Stomach smooth muscle (tissue), 2 donors: ENCODE data around the gene ARIH1.
"Not testable (repeated sequence)": the region's sequence is repeated elsewhere in the genome, so short reads cannot be mapped to it uniquely, and the experiment has no call there.

Experiments used
- H3K27ac ChIP-seq: one replicate; pipeline ENCODE4 v1.7.0; 2013; ENCODE audit warnings: mild to moderate bottlenecking, low read length, inconsistent platforms
- H3K27me3 ChIP-seq, 2 donors: one replicate each; pipeline ENCODE4 v1.7.0; 2013; ENCODE audit warnings: low read length in 2 of 2; ENCODE audit not compliant: insufficient read depth in 2 of 2, control insufficient read depth in 1 of 2
- H3K36me3 ChIP-seq, 2 donors: one replicate each; pipeline ENCODE4 v1.7.0; 2013; ENCODE audit warnings: low read length in 2 of 2; ENCODE audit not compliant: control insufficient read depth in 2 of 2, insufficient read depth in 2 of 2
- H3K4me1 ChIP-seq: one replicate; pipeline ENCODE4 v1.7.0; 2013; ENCODE audit warnings: low read length; ENCODE audit not compliant: control insufficient read depth, insufficient read depth
- H3K4me3 ChIP-seq, 2 donors: one replicate each; pipeline ENCODE4 v1.7.0; 2013; ENCODE audit warnings: low read length in 2 of 2
- H3K9ac ChIP-seq, 2 donors: one replicate each; pipeline ENCODE4 v1.7.0; 2013; ENCODE audit warnings: low read length in 2 of 2, mild to moderate bottlenecking in 1 of 2
- H3K9me3 ChIP-seq, 2 donors: one replicate each; pipeline ENCODE4 v1.7.0; 2013; ENCODE audit warnings: low read length in 2 of 2; ENCODE audit not compliant: control insufficient read depth in 2 of 2
- donor health status: healthy.
- donor health status: Pancreatic carcinoma.

The ARIH1 gene, protein sequence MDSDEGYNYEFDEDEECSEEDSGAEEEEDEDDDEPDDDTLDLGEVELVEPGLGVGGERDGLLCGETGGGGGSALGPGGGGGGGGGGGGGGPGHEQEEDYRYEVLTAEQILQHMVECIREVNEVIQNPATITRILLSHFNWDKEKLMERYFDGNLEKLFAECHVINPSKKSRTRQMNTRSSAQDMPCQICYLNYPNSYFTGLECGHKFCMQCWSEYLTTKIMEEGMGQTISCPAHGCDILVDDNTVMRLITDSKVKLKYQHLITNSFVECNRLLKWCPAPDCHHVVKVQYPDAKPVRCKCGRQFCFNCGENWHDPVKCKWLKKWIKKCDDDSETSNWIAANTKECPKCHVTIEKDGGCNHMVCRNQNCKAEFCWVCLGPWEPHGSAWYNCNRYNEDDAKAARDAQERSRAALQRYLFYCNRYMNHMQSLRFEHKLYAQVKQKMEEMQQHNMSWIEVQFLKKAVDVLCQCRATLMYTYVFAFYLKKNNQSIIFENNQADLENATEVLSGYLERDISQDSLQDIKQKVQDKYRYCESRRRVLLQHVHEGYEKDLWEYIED

DNA sequence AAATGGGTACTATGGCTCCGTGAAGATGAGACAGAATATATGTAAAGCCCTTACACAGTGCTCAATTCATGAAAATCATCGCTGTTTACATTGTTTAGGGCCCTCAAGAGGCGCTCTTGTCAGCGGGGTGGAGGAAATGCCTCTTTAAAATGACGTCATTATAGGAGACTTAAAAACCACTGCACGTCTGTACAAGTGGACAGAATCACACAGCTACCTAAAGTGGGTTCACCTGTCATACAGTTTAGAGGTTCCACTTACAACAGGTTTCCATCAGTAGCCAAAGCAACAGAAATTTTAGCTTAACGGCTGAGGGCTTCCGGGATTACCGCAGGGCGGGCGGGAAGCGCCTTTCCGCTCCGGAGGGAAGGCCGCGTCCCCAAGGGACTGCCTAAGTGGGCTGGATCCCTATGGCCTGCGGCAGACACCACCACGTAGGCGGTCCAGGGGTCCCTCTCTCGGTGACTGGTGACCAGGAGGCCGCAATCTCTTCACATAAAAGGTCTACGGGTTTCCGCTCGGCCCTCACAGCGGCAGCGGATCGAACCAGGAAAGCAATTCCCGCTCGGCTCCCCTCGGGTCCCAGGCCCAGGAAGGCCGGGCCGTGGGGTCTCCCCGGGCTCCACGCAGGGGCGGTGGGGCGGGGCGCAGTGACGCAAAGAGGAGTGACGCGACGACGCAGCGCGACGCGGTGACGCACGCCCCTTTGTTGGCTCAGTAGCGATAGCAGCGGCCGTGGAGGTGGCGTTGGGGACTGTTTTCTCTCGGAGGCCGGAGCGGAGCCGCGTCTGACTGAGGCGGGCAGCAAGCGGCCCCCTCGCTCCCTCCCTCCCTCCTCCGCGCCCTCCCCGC lies at the start of gene ARIH1:
Gene ARIH1, plus strand, starts transcription at position 717 of the 852 bp plus-strand sequence. CDS start 310 bp downstream, outside the sequence.
- peak within 1 kb of the TSS; percentile 97 for H3K4me3 ChIP-seq
- H3K9me3 ChIP-seq: no peaks in the 10 kb centered on the region
- peaks cover 14% of the 10 kb centered on the region for H3K4me1 ChIP-seq
- H3K27ac ChIP-seq: peak within 1 kb of the TSS; percentile 100
- no peaks in the 10 kb centered on the region for H3K27me3 ChIP-seq
- H3K36me3 ChIP-seq: peaks cover 3 to 6% of the 10 kb centered on the region in 2 donors
- H3K9ac ChIP-seq: peak within 1 kb of the TSS; percentile 99 to 100

DNA sequence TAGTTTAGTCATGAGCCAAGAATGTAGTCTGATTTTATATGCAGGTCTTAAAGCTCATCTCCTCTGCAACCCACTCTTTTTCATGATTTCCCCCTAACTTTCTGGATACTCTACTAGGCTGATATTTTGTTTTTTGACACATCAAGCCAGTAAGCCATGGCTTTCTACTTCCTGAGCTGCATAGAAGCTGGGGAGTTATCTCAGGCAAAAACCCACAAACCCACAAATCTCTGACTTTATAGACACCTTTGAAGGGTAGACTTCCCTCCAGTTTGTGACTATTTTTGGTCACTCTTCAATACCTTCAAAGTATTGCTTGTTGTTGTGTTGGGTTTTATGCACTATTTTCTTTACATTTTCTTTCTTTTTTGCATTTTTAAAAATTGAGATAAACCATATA lies 47.4 kb upstream of the ARIH1 start:
- no peaks in the 10 kb centered on the region for H3K4me1 ChIP-seq
- H3K9ac ChIP-seq: no peak overlapping the region
- no peak overlapping the region for H3K4me3 ChIP-seq
- H3K9me3 ChIP-seq: peaks cover 0 to 3% of the 10 kb centered on the region in 2 donors
- H3K36me3 ChIP-seq: no peaks in the 10 kb centered on the region
- no peak overlapping the region for H3K27ac ChIP-seq
- H3K27me3 ChIP-seq: no peaks in the 10 kb centered on the region

DNA sequence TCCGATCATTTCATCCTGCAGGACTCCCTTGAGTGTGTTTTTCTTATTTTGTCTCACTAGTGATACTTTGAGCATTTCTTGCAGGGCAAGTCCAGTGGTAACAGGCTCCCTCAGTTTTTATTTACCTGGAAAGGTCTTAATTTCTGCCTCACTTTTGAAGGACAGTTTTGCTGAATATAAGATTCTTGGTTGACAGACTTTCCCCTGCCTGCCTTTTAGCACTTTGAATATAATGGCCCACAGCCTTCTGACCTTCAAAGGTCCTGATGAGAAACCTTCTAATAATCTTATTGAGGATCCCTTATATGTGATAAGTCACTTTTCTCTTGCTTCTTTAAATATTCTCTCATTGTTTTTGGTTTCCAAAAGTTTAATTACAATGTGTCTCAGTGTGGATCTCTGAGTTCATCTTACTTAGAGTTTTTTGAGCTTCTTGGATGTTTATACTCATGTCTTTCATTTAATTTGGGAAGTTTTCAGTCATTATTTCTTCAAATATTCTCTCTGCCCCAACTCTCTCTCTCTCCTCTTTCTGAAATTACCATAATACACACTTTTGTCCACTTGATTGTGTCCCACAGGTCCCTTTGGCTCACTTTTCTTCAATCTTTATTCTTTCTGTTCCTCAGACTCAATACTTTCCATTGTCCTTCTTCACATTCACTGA lies 36.3 kb upstream of the ARIH1 start:
- H3K4me3 ChIP-seq: no peak overlapping the region
- no peaks in the 10 kb centered on the region for H3K27me3 ChIP-seq
- no peaks in the 10 kb centered on the region for H3K36me3 ChIP-seq
- H3K9ac ChIP-seq: no peak overlapping the region
- H3K9me3 ChIP-seq: peaks cover 0 to 11% of the 10 kb centered on the region in 2 donors
- no peak overlapping the region for H3K27ac ChIP-seq
- no peaks in the 10 kb centered on the region for H3K4me1 ChIP-seq

DNA sequence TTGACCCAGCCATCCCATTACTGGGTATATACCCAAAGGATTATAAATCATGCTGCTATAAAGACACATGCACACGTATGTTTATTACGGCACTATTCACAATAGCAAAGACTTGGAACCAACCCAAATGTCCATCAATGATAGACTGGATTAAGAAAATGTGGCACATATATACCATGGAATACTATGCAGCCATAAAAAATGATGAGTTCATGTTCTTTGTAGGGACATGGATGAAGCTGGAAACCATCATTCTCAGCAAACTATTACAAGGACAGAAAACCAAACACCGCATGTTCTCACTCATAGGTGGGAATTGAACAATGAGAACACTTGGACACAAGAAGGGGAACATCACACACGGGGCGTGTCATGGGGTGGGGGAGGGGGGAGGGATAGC lies 31.3 kb upstream of the ARIH1 start:
- not testable (repeated sequence) for H3K27ac ChIP-seq, H3K9ac ChIP-seq, H3K9me3 ChIP-seq, H3K4me3 ChIP-seq, H3K27me3 ChIP-seq, H3K36me3 ChIP-seq, H3K4me1 ChIP-seq

DNA sequence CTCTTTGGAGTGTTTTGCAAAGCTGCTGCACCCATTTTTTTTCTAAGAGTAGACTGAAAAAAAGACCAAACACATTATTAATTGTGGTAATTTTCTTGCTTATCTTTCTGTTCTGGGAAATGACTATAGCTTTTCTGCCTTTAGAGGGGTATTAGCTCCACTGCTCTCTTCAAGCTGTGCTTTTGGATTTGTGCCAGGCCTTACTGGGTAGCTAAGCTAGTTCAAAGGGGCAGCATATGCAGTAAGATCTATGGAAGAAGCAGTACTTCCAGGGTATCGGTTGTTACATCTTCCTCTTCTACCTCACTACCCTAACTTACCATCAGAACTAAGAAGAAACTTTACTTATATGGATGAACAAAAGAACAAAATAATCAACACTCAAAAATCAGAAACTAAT lies 28.7 kb upstream of the ARIH1 start:
- Histone ChIP-seq H3K27ac (no peak overlapping the region), H3K36me3 (no peaks in the 10 kb centered on the region), H3K9ac (no peak overlapping the region), H3K27me3 (no peaks in the 10 kb centered on the region), H3K9me3 (no peaks in the 10 kb centered on the region), H3K4me1 (no peaks in the 10 kb centered on the region), H3K4me3 (no peak overlapping the region)

DNA sequence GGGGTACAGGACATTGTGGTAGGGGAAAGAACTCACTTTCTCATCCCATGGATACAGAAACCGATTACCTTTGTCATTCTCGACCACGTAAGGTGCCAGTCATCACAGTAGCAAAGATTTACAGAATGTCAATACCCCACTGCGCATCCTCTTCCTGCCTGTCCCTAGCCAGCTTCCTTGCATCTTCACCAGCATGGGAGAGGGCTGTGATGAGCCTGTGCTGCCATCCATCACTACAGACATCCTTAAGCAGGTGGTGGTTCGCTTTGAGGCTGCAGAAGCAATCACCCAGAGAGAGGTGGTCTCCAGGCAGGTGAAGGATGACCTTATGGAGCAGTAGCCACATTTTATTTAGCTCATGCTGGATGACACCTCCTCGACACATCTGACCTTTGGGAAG lies 23.3 kb upstream of the ARIH1 start:
- Histone ChIP-seq H3K9ac (no peak overlapping the region), H3K4me1 (no peaks in the 10 kb centered on the region), H3K36me3 (no peaks in the 10 kb centered on the region)

DNA sequence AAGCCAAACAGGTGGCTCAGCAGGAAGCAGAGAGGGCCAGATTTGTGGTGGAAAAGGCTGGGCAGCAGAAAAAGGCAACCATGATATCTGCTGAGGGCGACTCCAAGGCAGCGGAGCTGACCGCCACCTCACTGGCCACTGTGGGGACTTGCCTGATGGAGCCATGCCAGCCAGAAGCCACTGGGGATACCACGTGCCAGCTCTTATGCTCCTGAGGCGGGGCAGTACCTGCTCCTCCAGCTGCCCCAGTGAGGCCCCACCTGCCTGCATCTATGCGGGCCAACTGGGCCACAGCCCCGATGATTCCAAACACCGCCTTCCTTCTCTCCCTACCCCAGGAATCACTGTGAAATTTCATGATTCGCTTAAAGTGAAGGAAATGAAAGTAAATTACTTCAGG lies 22.9 kb upstream of the ARIH1 start:
- no peak overlapping the region for H3K9ac ChIP-seq
- H3K27ac ChIP-seq: no peak overlapping the region
- no peak overlapping the region for H3K4me3 ChIP-seq
- no peaks in the 10 kb centered on the region for H3K36me3 ChIP-seq
- H3K4me1 ChIP-seq: no peaks in the 10 kb centered on the region
- no peaks in the 10 kb centered on the region for H3K27me3 ChIP-seq
- H3K9me3 ChIP-seq: no peaks in the 10 kb centered on the region

More for the DNA sequence above, 23.3 kb upstream of the ARIH1 start:
- no peak overlapping the region for H3K27ac ChIP-seq
- no peak overlapping the region for H3K4me3 ChIP-seq
- no peaks in the 10 kb centered on the region for H3K27me3 ChIP-seq
- H3K9me3 ChIP-seq: no peaks in the 10 kb centered on the region

DNA sequence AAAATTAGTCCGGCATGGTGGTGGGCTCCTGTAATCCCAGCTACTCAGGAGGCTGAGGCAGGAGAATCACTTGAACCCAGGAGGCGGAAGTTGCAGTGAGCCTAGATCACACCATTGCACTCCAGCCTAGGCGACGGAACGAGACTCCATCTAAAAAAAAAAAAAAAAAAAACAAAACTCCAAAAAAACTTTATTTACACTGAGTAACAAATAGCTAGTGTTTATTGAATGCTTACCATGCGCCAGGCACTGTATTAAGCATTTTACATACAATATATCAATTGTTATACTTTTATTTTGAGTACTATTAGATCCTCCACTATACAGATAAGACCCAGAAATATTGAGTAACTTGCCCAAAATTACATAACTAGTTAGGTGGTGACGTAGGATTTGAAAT lies 17.4 kb upstream of the ARIH1 start:
- no peaks in the 10 kb centered on the region for H3K4me1 ChIP-seq

DNA sequence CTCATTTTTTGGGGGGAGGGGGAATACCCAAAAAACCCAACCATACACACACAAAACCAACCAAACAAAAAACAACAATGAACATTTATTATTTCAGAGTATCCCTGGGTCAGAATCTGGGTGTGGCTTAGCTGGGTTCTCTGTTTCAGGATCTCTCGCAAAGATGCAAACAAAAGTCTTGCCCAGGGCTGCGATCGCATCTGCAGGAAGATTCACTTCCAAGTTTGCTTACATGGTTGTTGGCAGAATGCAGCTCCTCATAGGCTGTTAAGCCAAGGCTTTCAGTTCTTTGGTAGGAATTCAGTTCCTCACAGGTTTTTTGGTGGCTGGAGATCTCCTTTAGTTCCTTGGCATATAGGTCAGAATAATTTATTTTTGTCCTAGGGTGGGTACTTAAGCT lies 13.7 kb upstream of the ARIH1 start:
- Histone ChIP-seq H3K9ac (no peak overlapping the region), H3K9me3 (no peaks in the 10 kb centered on the region), H3K4me3 (no peak overlapping the region), H3K27ac (no peak overlapping the region), H3K36me3 (no peaks in the 10 kb centered on the region), H3K4me1 (no peaks in the 10 kb centered on the region), H3K27me3 (no peaks in the 10 kb centered on the region)

More for the DNA sequence above, 17.4 kb upstream of the ARIH1 start:
- Histone ChIP-seq H3K27me3 (no peaks in the 10 kb centered on the region), H3K27ac (no peak overlapping the region), H3K4me3 (no peak overlapping the region), H3K9me3 (no peaks in the 10 kb centered on the region), H3K36me3 (no peaks in the 10 kb centered on the region), H3K9ac (no peak overlapping the region)

DNA sequence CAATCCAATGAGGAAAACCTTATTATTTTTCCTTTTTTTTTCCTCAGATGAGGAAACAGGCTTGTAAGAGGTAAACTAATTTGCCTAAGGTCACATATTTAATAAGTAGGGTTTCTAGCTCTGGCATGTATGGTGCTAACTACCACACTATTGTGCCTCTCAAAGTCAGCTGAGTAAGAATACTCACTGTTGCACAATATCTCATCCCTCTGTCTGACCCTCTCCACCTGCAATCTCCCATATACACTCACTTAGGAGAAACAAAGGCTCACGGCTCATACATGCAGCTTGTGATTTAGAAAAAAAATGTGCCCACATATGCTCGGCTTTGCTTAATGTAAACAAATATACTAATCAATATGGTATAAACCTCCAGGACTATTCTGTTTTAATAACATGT lies 10.4 kb upstream of the ARIH1 start:
- H3K27me3 ChIP-seq: no peaks in the 10 kb centered on the region
- no peak overlapping the region for H3K27ac ChIP-seq

More for the DNA sequence above, 10.4 kb upstream of the ARIH1 start:
- Histone ChIP-seq H3K36me3 (no peaks in the 10 kb centered on the region), H3K4me1 (no peaks in the 10 kb centered on the region), H3K9ac (no peak overlapping the region), H3K4me3 (no peak overlapping the region), H3K9me3 (no peaks in the 10 kb centered on the region)
